ENCODE results near the gene WNT1.

The WNT1 gene

DNA sequence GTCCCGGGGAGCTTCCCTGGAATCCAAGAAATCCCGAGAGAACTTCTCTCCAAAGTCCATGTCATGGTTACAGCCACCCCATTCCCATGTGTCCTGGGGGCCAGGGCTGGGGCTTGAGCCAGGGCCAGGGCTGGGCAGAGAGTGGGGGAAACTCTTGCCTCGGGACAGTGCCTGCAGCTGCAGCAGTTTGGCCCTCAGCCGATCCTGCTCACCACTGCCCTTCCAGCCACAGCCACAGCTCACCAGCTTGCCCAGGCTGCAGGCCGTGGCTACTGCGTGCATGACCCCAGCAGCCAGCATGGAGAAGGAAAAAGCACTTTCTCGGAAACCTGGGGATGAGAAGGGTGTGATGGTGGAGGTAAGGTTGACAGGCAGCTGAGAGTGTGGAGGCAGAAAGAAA is 10.1 kb upstream of the WNT1 start:
- Histone ChIP-seq H3K4me3 (ENCODE audit: low read length) (no peak overlapping the region), H3K79me2 (ENCODE audit: low read length) (no peaks in the 10 kb centered on the region), H3K4me2 (ENCODE audit: low read depth, low read length) (no peak overlapping the region), H3K36me3 (replicated peaks; ENCODE audit: insufficient read depth, low read length) (no peaks in the 10 kb centered on the region), H3K9me2 (replicated peaks; ENCODE audit: insufficient read depth, low read length) (no peaks in the 10 kb centered on the region), H3K9me3 (replicated peaks; ENCODE audit: insufficient read depth, low read length) (no peaks in the 10 kb centered on the region), H2AFZ (ENCODE audit: low read length) (no peak overlapping the region), H3K27ac (ENCODE audit: low read length) (no peak overlapping the region), H3K4me1 (ENCODE audit: low read length) (peaks cover 27% of the 10 kb centered on the region), H3K27me3 (replicated peaks; ENCODE audit: insufficient read depth, low read length) (peaks cover 31% of the 10 kb centered on the region), H3K9ac (ENCODE audit: low read length) (no peak overlapping the region), H4K20me1 (ENCODE audit: insufficient read depth, low read length) (no peaks in the 10 kb centered on the region), H3F3A (ENCODE audit: insufficient read depth, low read length) (no peaks in the 10 kb centered on the region)
- TF ChIP-seq, protein P1, sequence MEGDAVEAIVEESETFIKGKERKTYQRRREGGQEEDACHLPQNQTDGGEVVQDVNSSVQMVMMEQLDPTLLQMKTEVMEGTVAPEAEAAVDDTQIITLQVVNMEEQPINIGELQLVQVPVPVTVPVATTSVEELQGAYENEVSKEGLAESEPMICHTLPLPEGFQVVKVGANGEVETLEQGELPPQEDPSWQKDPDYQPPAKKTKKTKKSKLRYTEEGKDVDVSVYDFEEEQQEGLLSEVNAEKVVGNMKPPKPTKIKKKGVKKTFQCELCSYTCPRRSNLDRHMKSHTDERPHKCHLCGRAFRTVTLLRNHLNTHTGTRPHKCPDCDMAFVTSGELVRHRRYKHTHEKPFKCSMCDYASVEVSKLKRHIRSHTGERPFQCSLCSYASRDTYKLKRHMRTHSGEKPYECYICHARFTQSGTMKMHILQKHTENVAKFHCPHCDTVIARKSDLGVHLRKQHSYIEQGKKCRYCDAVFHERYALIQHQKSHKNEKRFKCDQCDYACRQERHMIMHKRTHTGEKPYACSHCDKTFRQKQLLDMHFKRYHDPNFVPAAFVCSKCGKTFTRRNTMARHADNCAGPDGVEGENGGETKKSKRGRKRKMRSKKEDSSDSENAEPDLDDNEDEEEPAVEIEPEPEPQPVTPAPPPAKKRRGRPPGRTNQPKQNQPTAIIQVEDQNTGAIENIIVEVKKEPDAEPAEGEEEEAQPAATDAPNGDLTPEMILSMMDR (IDR thresholded peaks at IDR 0.05; ENCODE audit: low read length) = no peak
- TF ChIP-seq EZH2 (optimal IDR thresholded peaks at IDR 0.05; ENCODE audit: low read depth, low read length) (no peak), EZH2phosphoT487 (IDR thresholded peaks at IDR 0.05; ENCODE audit: low read length) (no peak)
- no peak for DNase-seq

- no peak overlapping the region for H2AFZ ChIP-seq (ENCODE audit: low read length)
- H4K20me1 ChIP-seq (ENCODE audit: insufficient read depth, low read length) = no peaks in the 10 kb centered on the region
- H3F3A ChIP-seq (ENCODE audit: insufficient read depth, low read length) = no peaks in the 10 kb centered on the region
- TF ChIP-seq, protein P1 (IDR thresholded peaks at IDR 0.05; ENCODE audit: low read length) = no peak
- TF ChIP-seq EZH2phosphoT487 (IDR thresholded peaks at IDR 0.05; ENCODE audit: low read length) = no peak
- no peak for TF ChIP-seq EZH2 (optimal IDR thresholded peaks at IDR 0.05; ENCODE audit: low read depth, low read length)
- no peak for DNase-seq
- H3K4me3 ChIP-seq (ENCODE audit: low read length) = no peak overlapping the region
- no peak overlapping the region for H3K9ac ChIP-seq (ENCODE audit: low read length)
- peaks cover 27% of the 10 kb centered on the region for H3K4me1 ChIP-seq (ENCODE audit: low read length)
- H3K27me3 ChIP-seq (replicated peaks; ENCODE audit: insufficient read depth, low read length) = peaks cover 35% of the 10 kb centered on the region
- no peaks in the 10 kb centered on the region for H3K9me3 ChIP-seq (replicated peaks; ENCODE audit: insufficient read depth, low read length)
- no peaks in the 10 kb centered on the region for H3K79me2 ChIP-seq (ENCODE audit: low read length)
- H3K36me3 ChIP-seq (replicated peaks; ENCODE audit: insufficient read depth, low read length) = no peaks in the 10 kb centered on the region
- H3K9me2 ChIP-seq (replicated peaks; ENCODE audit: insufficient read depth, low read length) = no peaks in the 10 kb centered on the region
- no peak overlapping the region for H3K4me2 ChIP-seq (ENCODE audit: low read depth, low read length)
- no peak overlapping the region for H3K27ac ChIP-seq (ENCODE audit: low read length)
Measured at GRCh38 chr12:48968467-48968866, 9.7 kb upstream of the WNT1 start.

- Histone ChIP-seq H3F3A (ENCODE audit: insufficient read depth, low read length) (no peaks in the 10 kb centered on the region), H3K9me2 (replicated peaks; ENCODE audit: insufficient read depth, low read length) (no peaks in the 10 kb centered on the region), H3K9me3 (replicated peaks; ENCODE audit: insufficient read depth, low read length) (no peaks in the 10 kb centered on the region), H3K27me3 (replicated peaks; ENCODE audit: insufficient read depth, low read length) (peaks cover 43% of the 10 kb centered on the region), H3K4me3 (ENCODE audit: low read length) (no peak overlapping the region), H2AFZ (ENCODE audit: low read length) (no peak overlapping the region), H4K20me1 (ENCODE audit: insufficient read depth, low read length) (no peaks in the 10 kb centered on the region), H3K79me2 (ENCODE audit: low read length) (no peaks in the 10 kb centered on the region), H3K27ac (ENCODE audit: low read length) (no peak overlapping the region), H3K36me3 (replicated peaks; ENCODE audit: insufficient read depth, low read length) (no peaks in the 10 kb centered on the region), H3K4me1 (ENCODE audit: low read length) (peaks cover 27% of the 10 kb centered on the region), H3K9ac (ENCODE audit: low read length) (no peak overlapping the region), H3K4me2 (ENCODE audit: low read depth, low read length) (no peak overlapping the region)
- DNase-seq = no peak
- TF ChIP-seq EZH2 (optimal IDR thresholded peaks at IDR 0.05; ENCODE audit: low read depth, low read length) (no peak), EZH2phosphoT487 (IDR thresholded peaks at IDR 0.05; ENCODE audit: low read length) (no peak)
- TF ChIP-seq, protein P1 (IDR thresholded peaks at IDR 0.05; ENCODE audit: low read length) = no peak
Measured at GRCh38 chr12:48969160-48969771, 8.9 kb upstream of the WNT1 start.
